Bronchial epithelial cell (primary cell): ENCODE results near the gene ATP8A1. TPM values are rescaled to one million over a fixed set of nuclear protein-coding genes. Genes with fewer than 3 reads are reported as not detected.

Experiments
- DNase-seq: peaks from one replicate; pipeline ENCODE4 v3.0.0-alpha.2; 2010; ENCODE audit warnings: low read depth
- FAIRE-seq: peaks from 2 replicates; lab custom pipeline; 2011; peaks lifted over from hg19 to GRCh38; lab: Jason Lieb, UNC
- H3K27me3 ChIP-seq: 2 replicates; pipeline ENCODE4 v1.5.1; 2011; ENCODE audit warnings: low read length; ENCODE audit not compliant: control insufficient read depth, insufficient read depth
- H3K36me3 ChIP-seq: 2 replicates; pipeline ENCODE4 v1.5.1; 2011; ENCODE audit warnings: low read length; ENCODE audit not compliant: control insufficient read depth, insufficient read depth
- H3K4me3 ChIP-seq: 2 replicates; pipeline ENCODE4 v1.5.1; 2011; ENCODE audit warnings: mild to moderate bottlenecking, low read depth, low read length, control low read depth
- total RNA-seq: library from RNA; depleted of rRNA; stranded (reverse); fragments of >200 nt; gene quantifications from 2 replicates; pipeline ENCODE4 v1.2.1, GENCODE V29; 2014
- TF ChIP-seq, protein P1 (sequence below): IDR thresholded peaks from 2 replicates; pipeline ENCODE4 v1.5.1; 2011; ENCODE audit warnings: mild to moderate bottlenecking, moderate library complexity, low read length, control low read depth, inconsistent platforms; ENCODE audit not compliant: insufficient read depth, severe bottlenecking

ATP8A1 gene
- total RNA-seq, 1 donor from 2014 or later, result 2.1 TPM

DNA sequence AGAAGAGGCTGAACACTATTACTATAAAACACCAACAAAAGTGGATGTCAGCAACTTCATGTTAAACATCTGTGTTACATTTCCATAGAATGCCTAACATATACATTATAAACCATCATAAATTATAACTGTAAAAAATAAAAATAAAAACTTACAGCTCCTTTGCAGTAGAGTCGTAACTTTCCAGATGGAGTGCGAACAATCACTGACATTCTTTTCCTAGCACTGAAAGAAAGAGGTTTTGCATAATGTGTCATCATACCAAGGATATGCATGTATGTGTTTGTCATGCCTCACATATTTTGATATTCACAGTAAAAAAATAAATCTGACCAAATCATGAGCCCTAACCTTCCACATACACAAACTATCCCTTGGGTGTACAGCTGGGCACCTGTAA, 113.1 kb downstream of the ATP8A1 start:
- Histone ChIP-seq H3K36me3 (no peaks in the 10 kb centered on the region), H3K27me3 (no peaks in the 10 kb centered on the region), H3K4me3 (no peak overlapping the region)
- no peak for FAIRE-seq
- TF ChIP-seq, protein P1, sequence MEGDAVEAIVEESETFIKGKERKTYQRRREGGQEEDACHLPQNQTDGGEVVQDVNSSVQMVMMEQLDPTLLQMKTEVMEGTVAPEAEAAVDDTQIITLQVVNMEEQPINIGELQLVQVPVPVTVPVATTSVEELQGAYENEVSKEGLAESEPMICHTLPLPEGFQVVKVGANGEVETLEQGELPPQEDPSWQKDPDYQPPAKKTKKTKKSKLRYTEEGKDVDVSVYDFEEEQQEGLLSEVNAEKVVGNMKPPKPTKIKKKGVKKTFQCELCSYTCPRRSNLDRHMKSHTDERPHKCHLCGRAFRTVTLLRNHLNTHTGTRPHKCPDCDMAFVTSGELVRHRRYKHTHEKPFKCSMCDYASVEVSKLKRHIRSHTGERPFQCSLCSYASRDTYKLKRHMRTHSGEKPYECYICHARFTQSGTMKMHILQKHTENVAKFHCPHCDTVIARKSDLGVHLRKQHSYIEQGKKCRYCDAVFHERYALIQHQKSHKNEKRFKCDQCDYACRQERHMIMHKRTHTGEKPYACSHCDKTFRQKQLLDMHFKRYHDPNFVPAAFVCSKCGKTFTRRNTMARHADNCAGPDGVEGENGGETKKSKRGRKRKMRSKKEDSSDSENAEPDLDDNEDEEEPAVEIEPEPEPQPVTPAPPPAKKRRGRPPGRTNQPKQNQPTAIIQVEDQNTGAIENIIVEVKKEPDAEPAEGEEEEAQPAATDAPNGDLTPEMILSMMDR, result no peak
- DNase-seq, result no peak

DNA sequence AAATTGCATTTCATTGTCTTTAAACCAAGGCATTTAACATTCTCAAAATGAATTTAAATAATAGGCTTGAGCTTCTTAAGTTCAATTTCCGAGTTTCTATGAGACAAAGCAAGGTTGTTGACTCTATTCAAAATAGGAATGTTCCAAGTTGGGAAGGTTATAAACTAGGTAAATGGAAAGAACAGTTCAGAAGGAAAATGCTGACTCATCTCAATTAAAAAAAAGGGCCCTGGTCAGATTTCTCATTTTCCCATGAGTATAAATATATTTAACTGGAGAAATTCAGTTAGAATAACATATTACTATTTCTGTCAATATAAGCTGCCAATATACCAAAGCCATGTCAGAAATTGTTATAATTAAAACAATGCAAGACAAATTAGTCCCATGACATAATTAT, 113.8 kb downstream of the ATP8A1 start:
- H3K36me3 ChIP-seq, result no peaks in the 10 kb centered on the region
- DNase-seq, result no peak
- H3K27me3 ChIP-seq, result no peaks in the 10 kb centered on the region
- H3K4me3 ChIP-seq, result no peak overlapping the region
- TF ChIP-seq, protein P1, result no peak
- FAIRE-seq, result no peak

- H3K36me3 ChIP-seq, result no peaks in the 10 kb centered on the region
- no peak overlapping the region for H3K4me3 ChIP-seq
- DNase-seq (no peak), FAIRE-seq (no peak)
- H3K27me3 ChIP-seq, result no peaks in the 10 kb centered on the region
- TF ChIP-seq, protein P1, result no peak
These were observed 115.3 kb downstream of the ATP8A1 start for GRCh38 chr4:42541647-42542046.

DNA sequence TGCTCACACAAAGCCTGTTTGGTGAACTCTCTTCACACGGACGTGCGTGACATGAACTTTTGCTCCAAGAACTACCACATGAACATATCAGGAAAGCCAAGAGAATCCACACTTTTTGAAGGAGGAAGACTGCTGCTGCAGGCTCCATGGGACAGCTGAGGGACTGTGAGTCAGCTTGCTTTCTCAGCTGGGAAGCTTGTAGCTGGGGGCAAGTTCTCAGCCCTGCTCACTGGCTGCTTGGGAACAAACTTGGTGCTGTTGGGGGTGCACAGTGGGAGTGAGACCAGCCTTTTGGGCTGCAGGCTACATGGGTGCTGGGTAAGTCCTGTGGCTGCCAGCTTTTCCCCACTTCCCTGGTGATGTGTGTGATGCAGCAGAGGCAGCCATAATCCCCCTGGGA, 123.9 kb downstream of the ATP8A1 start:
- Histone ChIP-seq H3K36me3 (no peaks in the 10 kb centered on the region), H3K27me3 (no peaks in the 10 kb centered on the region), H3K4me3 (no peak overlapping the region)
- DNase-seq (no peak), FAIRE-seq (no peak)
- TF ChIP-seq, protein P1, result no peak

GRCh38 chr4:42531341-42532030, 125.4 kb downstream of the ATP8A1 start:
- no peaks in the 10 kb centered on the region for H3K36me3 ChIP-seq
- FAIRE-seq (no peak), DNase-seq (no peak)
- TF ChIP-seq, protein P1, result no peak
- H3K27me3 ChIP-seq, result no peaks in the 10 kb centered on the region
- H3K4me3 ChIP-seq, result no peak overlapping the region
